Loucy (cell line): ENCODE measurements around the gene LIPJ.

Source experiments
- EZH2phosphoT487 ChIP-seq: fragments of 200-600 bp; IDR thresholded peaks from 2 replicates; pipeline ENCODE4 v1.6.1; 2018; ENCODE audit warnings: antibody characterized with exemption, mild to moderate bottlenecking, moderate library complexity, borderline replicate concordance
- TF ChIP-seq, protein P1 (sequence below): fragments of 200-600 bp; sonication (generic); conservative IDR thresholded peaks from 2 replicates; pipeline ENCODE4 v1.5.1; 2014; ENCODE audit warnings: mild to moderate bottlenecking, antibody characterized with exemption, low read length

DNA sequence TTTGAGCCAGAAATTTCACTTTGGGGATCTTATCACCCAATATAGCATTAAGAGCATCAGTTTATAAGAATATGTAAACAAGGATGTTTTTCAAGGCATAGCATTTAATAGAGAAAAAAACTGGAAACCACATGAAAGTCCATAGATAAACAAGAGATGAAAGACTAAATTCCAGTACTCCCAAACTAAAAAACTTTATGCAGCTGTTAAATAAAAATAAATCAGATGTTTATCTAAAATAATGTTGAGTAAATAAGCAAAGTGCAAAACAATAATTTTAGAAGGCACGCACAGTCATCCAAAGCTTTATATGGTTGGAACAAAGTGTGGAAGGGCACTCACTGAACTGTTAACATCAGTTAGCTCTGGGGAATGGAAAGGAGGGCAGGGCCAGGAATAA lies 24.4 kb upstream of the LIPJ start:
- TF ChIP-seq, protein P1, sequence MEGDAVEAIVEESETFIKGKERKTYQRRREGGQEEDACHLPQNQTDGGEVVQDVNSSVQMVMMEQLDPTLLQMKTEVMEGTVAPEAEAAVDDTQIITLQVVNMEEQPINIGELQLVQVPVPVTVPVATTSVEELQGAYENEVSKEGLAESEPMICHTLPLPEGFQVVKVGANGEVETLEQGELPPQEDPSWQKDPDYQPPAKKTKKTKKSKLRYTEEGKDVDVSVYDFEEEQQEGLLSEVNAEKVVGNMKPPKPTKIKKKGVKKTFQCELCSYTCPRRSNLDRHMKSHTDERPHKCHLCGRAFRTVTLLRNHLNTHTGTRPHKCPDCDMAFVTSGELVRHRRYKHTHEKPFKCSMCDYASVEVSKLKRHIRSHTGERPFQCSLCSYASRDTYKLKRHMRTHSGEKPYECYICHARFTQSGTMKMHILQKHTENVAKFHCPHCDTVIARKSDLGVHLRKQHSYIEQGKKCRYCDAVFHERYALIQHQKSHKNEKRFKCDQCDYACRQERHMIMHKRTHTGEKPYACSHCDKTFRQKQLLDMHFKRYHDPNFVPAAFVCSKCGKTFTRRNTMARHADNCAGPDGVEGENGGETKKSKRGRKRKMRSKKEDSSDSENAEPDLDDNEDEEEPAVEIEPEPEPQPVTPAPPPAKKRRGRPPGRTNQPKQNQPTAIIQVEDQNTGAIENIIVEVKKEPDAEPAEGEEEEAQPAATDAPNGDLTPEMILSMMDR, result no peak
- TF ChIP-seq EZH2phosphoT487, result no peak
